Mucosa of stomach (tissue), 1 donor: Measurements from ENCODE around the gene PLCZ1.
"Not testable (repeated sequence)": the region's sequence is repeated elsewhere in the genome, so short reads cannot be mapped to it uniquely, and the experiment has no call there.

ENCODE experiments used
- H3K27me3 ChIP-seq: one replicate; pipeline ENCODE4 v1.7.0; 2013; ENCODE audit warnings: mild to moderate bottlenecking, low read length; ENCODE audit not compliant: control insufficient read depth, insufficient read depth
- H3K36me3 ChIP-seq: one replicate; pipeline ENCODE4 v1.7.0; 2013; ENCODE audit warnings: low read length; ENCODE audit not compliant: control insufficient read depth, insufficient read depth
- H3K4me1 ChIP-seq: one replicate; pipeline ENCODE4 v1.7.0; 2013; ENCODE audit warnings: mild to moderate bottlenecking, low read length; ENCODE audit not compliant: control insufficient read depth, insufficient read depth
- H3K4me3 ChIP-seq: one replicate; pipeline ENCODE4 v1.7.0; 2013; ENCODE audit warnings: low read length
- H3K9ac ChIP-seq: one replicate; pipeline ENCODE4 v1.7.0; 2013; ENCODE audit warnings: mild to moderate bottlenecking, low read length, moderate library complexity
- H3K9me3 ChIP-seq: one replicate; pipeline ENCODE4 v1.7.0; 2013; ENCODE audit warnings: mild to moderate bottlenecking, low read length, moderate library complexity; ENCODE audit not compliant: control insufficient read depth
- donor health status: Pancreatic carcinoma.

Gene PLCZ1

DNA sequence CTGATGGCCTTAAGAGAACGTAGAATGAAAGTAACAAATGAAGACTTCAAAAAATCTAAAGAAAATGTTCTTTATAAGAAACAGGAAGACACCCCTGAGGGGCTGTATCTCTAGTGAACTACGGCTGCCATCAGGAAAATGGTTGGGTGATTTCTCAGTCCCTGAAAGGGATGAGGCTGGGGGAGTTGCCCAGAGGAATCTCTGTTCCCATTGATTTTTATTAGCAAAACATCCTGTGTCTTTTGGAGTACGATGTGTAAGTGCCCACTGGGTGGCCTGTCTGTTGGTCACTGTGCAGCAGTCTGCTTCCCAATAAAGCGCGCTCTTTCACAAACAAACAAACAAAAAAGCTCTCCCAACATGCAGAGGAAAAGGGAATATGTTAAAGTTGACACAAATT, 43.8 kb downstream of the PLCZ1 start:
- H3K9ac ChIP-seq, H3K9me3 ChIP-seq, H3K27me3 ChIP-seq, H3K4me3 ChIP-seq, H3K4me1 ChIP-seq, H3K36me3 ChIP-seq: not testable (repeated sequence)

DNA sequence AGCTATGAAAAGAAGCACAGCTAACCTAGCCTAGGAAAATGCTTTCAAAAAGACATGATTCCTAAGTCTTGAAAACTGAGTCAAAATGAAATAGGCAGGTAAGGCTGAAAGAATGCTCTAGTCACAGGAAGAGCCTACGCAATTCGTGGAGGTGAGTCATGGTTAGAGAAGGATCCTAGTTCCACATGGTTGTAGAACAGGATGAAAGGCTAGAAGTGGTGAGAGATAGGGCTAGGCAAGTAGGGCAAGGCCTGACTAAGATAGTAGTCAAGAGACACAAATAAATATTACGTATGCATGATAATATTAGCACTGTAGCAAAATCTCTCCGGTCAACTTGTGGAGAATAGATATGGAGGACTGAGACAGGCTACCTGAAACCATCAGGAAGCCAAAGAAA, 47.2 kb downstream of the PLCZ1 start:
- H3K4me1 ChIP-seq, result no peaks in the 10 kb centered on the region
- H3K4me3 ChIP-seq, result no peak overlapping the region
- H3K27me3 ChIP-seq, result no peaks in the 10 kb centered on the region
- H3K36me3 ChIP-seq, result no peaks in the 10 kb centered on the region
- H3K9me3 ChIP-seq, result no peaks in the 10 kb centered on the region
- no peak overlapping the region for H3K9ac ChIP-seq

DNA sequence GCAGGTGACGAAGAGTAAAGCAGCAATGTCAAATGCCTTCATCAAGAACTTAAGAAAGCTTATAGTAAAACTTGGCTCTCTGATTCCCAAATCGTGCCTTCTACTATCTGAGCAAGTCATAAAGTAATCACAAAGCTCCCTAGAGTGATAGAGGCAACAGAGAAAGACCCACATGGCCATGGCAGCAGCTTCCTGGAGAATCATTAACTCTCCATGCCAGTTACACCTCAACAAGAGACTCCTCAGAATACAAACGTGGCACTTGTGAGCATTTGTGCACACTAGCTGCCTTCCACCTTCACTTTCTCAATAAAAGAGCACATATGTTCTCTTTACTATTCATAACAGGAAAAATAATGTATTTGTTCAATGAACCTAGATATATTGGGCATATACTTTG, 48.0 kb downstream of the PLCZ1 start:
- Histone ChIP-seq H3K27me3 (no peaks in the 10 kb centered on the region), H3K4me1 (no peaks in the 10 kb centered on the region), H3K9me3 (no peaks in the 10 kb centered on the region), H3K9ac (no peak overlapping the region), H3K36me3 (no peaks in the 10 kb centered on the region), H3K4me3 (no peak overlapping the region)

DNA sequence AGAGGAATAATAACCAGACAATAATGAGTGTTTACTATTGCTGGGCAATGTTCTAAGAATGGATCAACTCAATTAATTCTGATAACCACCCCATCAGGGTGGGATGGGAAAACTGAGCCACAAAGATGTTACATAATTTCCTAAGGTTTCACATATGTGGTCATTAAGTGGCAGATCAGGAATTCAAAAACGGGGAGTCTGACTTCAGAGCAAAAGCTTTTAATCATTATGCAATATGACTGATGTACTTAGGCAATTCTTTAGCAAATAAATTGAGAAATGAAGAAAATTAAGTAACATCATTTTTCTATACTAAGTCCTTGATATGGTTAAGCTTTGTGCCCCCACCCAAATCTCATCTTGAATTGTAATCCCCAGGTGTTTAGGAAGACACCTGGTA, 53.4 kb downstream of the PLCZ1 start:
- H3K9me3 ChIP-seq, result no peaks in the 10 kb centered on the region
- H3K27me3 ChIP-seq, result no peaks in the 10 kb centered on the region
- H3K4me3 ChIP-seq, result no peak overlapping the region
- H3K4me1 ChIP-seq, result no peaks in the 10 kb centered on the region
- no peak overlapping the region for H3K9ac ChIP-seq
- H3K36me3 ChIP-seq, result no peaks in the 10 kb centered on the region

DNA sequence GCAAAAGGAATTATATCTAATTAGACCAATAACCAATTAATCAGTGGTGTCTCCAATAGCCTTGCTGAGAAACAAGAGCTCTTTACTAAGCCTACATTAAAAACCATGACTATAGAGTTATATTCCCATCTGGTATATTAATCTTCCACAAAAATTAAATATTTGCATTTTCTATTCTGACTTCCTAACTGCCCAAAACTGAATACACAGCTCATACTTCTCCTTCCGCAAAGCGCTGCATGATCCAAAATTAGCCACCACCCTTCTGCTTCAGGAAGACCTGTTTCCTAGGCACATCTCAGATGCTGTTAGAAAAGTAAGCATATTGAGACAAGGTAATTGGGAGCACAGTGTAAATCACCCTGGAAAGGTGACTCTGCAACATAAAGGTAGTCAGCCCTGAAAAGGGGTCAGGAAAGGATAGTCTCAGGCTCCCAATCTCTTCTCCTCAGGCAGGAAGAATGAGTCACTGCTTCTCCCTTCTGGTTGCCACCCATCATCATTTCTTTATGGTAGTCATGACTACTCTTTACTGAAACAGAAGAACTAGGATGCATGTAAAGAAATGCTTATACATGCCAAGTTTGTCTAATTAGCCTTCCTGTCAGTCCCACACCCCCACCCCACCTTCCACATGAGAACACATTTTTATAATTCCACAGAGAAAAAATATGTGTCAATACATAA, 54.3 kb downstream of the PLCZ1 start:
- Histone ChIP-seq H3K36me3 (no peaks in the 10 kb centered on the region), H3K27me3 (no peaks in the 10 kb centered on the region), H3K4me3 (no peak overlapping the region), H3K9ac (no peak overlapping the region), H3K4me1 (no peaks in the 10 kb centered on the region), H3K9me3 (no peaks in the 10 kb centered on the region)

DNA sequence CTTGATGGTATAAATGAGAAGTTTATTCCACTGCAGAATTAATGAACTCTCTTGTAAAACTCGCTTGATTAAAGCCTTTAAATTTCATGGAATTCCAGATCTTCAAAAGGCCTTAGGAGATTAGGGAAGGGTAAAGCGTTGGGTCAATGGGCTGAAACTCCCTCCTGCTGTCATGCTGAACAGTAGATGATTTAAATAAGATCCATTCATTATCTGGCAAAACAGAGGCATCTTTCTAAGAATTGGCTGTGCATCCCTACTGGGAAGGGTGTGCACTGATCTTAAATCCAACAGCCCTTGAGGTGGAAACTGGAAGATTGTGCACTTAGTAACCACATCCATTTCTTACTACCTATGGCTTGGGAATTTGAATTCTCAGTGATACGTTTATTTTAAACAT, 56.0 kb downstream of the PLCZ1 start:
- H3K4me3 ChIP-seq, result no peak overlapping the region
- H3K36me3 ChIP-seq, result no peaks in the 10 kb centered on the region
- no peaks in the 10 kb centered on the region for H3K9me3 ChIP-seq
- H3K27me3 ChIP-seq, result no peaks in the 10 kb centered on the region
- no peak overlapping the region for H3K9ac ChIP-seq
- H3K4me1 ChIP-seq, result no peaks in the 10 kb centered on the region

DNA sequence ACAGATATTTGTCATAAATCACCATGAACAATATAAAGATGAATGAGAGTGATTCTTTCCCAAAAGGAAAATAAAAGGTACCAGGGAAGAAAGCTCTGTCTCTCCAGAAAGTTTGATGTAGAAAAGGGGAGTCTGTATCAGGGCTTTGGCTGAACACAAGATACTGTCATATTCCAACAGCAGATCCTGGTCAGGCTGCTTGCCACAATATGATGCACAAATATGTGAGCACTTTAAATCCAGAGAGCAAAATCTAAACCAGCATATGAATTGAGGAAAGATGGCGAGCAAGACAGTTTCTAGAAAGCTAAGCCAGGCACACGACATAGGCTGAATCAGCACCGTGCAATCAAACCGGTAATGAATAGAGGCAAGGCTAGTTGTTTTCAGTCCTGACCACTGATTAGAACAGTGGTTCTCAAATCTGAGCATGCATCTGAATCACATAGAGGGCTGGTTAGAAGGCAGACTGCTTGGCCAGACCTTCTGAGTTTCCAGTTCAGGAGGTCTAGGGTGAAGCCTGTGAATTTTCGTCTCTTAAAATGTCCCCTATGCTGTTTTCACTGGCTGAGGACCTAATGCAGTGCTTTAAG, 60.7 kb downstream of the PLCZ1 start:
- Histone ChIP-seq H3K4me3 (no peak overlapping the region), H3K36me3 (no peaks in the 10 kb centered on the region), H3K9me3 (no peaks in the 10 kb centered on the region), H3K4me1 (no peaks in the 10 kb centered on the region), H3K9ac (no peak overlapping the region), H3K27me3 (no peaks in the 10 kb centered on the region)

DNA sequence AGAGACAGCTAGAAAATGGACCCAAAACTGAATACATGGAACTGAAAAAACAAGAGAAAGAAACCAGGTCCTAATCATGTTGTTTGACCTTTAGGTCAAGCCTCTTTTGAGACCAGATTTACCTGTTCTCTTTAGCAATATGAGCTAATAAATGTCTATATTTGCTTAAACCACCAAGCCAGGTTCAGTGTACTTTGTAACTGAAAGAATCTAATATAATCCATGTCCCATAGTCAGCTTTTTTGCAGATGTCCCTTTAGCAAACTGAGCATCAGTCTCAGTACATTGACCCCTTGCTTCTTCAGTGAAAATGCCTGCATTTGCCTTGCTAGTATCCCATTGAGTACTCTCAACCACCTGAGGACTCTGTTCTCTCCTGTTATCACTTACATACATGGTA, 61.7 kb downstream of the PLCZ1 start:
- Histone ChIP-seq H3K4me3 (no peak overlapping the region), H3K9me3 (no peaks in the 10 kb centered on the region), H3K36me3 (no peaks in the 10 kb centered on the region), H3K4me1 (no peaks in the 10 kb centered on the region), H3K9ac (no peak overlapping the region), H3K27me3 (no peaks in the 10 kb centered on the region)

DNA sequence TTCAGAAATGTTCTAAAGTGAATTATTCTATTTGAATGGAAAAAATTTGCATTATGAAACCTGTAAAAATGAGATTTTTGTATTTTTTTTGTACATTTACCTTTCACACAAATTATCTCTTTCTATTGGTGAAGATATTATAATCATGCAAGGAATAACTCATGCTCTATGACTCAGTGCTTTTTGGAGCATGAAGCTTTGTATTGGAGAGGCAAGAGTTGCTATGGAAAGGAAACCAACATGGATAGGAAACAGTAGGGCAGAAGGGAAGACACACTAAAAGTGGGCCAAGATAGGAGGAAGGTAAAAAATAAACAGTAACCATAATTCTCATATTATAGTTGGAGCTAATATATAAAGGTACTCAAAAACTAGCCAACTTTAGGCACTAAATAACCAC, 79.0 kb downstream of the PLCZ1 start:
- no peaks in the 10 kb centered on the region for H3K9me3 ChIP-seq
- H3K4me1 ChIP-seq, result no peaks in the 10 kb centered on the region
- H3K27me3 ChIP-seq, result no peaks in the 10 kb centered on the region
- H3K9ac ChIP-seq, result no peak overlapping the region
- H3K4me3 ChIP-seq, result no peak overlapping the region
- no peaks in the 10 kb centered on the region for H3K36me3 ChIP-seq

DNA sequence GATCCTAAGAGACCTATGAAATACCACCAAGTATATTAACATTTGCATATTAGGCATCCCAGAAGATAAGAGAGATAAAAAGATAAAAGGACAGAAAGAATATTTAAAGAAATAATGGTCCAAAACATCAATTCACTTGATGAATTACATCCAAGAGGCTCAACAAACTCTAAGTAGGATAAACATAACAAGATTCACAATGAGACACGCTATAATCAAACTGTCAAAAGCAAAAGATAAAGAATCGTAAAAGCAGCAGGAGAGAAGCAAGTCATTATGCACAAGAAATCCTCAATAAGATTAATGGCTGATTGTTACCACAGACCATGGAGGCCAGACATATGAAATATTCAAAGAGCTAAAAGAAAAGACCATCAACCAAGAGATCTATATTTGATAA, 79.6 kb downstream of the PLCZ1 start:
- H3K9me3 ChIP-seq, result no peaks in the 10 kb centered on the region
- H3K27me3 ChIP-seq, result no peaks in the 10 kb centered on the region
- no peak overlapping the region for H3K4me3 ChIP-seq
- no peaks in the 10 kb centered on the region for H3K36me3 ChIP-seq
- H3K9ac ChIP-seq, result no peak overlapping the region
- H3K4me1 ChIP-seq, result no peaks in the 10 kb centered on the region

DNA sequence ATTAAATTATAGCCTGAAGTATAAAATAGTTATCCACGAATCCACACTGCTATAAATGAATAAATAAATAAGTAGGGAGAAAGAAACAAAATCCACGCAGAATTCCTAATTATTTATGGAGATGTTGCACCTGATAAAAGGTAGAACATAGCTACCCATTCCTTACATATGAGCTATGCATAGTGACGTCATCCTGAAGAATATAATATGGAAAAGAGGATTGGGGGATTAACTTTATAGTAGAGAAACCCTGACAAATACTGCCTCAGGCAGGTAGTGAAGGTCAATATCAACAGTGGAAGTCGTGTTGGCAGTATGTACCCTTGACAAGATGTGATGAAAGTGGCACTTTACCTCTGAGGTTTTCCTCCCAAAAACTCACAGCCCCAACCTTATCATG, 82.5 kb downstream of the PLCZ1 start:
- no peaks in the 10 kb centered on the region for H3K36me3 ChIP-seq
- H3K27me3 ChIP-seq, result no peaks in the 10 kb centered on the region
- H3K9ac ChIP-seq, result no peak overlapping the region
- H3K4me3 ChIP-seq, result no peak overlapping the region
- H3K9me3 ChIP-seq, result no peaks in the 10 kb centered on the region
- H3K4me1 ChIP-seq, result no peaks in the 10 kb centered on the region

DNA sequence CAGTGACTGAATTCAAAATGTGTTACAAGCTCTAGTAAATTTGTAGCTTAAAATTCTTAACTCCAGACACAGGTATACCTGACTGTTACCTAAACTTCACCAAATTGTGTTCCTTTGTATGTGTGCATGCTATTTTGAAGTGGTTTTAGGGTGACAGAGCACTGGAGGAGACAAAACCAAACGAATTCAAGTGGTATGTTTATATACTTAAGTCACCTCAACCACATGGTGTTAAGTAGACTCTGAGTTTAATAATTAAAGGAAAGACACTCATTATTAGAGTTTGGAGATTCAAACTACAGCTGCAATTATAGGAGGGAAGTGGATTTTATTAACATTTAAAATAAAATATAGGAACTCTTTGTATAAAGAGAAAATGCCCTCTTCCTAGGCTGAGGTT, 84.3 kb downstream of the PLCZ1 start:
- Histone ChIP-seq H3K9ac (no peak overlapping the region), H3K27me3 (no peaks in the 10 kb centered on the region), H3K4me3 (no peak overlapping the region), H3K4me1 (no peaks in the 10 kb centered on the region), H3K9me3 (no peaks in the 10 kb centered on the region), H3K36me3 (no peaks in the 10 kb centered on the region)

DNA sequence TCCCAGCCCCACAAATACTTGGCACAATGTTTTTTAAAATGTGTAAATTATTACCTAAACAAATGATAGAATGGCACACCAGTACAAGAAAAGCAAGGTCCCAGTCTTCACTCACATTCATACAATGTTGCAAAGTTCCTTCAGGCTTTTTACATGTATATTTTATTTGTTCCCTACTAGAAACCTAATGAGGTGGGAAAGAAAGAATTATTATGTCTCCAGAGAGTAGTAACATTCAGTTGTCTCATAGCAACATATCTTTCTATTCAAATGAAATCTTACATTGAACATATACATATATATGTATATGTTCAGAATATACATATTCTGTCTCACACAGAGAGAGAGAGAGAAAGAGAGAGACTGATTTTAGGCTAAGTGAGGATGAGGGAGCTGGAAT, 85.2 kb downstream of the PLCZ1 start:
- no peak overlapping the region for H3K9ac ChIP-seq
- no peaks in the 10 kb centered on the region for H3K9me3 ChIP-seq
- no peak overlapping the region for H3K4me3 ChIP-seq
- H3K4me1 ChIP-seq, result no peaks in the 10 kb centered on the region
- H3K36me3 ChIP-seq, result no peaks in the 10 kb centered on the region
- H3K27me3 ChIP-seq, result no peaks in the 10 kb centered on the region
